NCI-H226 (cell line): ENCODE measurements around the gene RPL11.
A peak's percentile ranks its signal among the peaks of the same experiment; 100 is the strongest.
"Not testable (repeated sequence)": the region's sequence is repeated elsewhere in the genome, so short reads cannot be mapped to it uniquely, and the experiment has no call there.

Experiments
- DNase-seq: peaks from one replicate; pipeline ENCODE4 v3.0.0-alpha.2; 2015

RPL11 gene

GRCh38 chr1:23691499-23692307 is at the start of gene RPL11:
Gene RPL11, plus strand, starts transcription at chr1:23691806. Its CDS starts 18 bp downstream, at chr1:23691824.
- peak; percentile 85 for DNase-seq

- DNase-seq: no peak
These were observed 47.7 kb upstream of the RPL11 start for GRCh38 chr1:23643736-23644554.

GRCh38 chr1:23644555-23644866 is 47.1 kb upstream of the RPL11 start:
- no peak for DNase-seq

- no peak for DNase-seq
These were observed 46.3 kb upstream of the RPL11 start for GRCh38 chr1:23645338-23645737.

- peak; percentile 26 for DNase-seq
These were observed 45.5 kb upstream of the RPL11 start for GRCh38 chr1:23646091-23646490.

- DNase-seq: no peak
These were observed 45.1 kb upstream of the RPL11 start for GRCh38 chr1:23646541-23646940.

- DNase-seq: no peak
These were observed 43.0 kb upstream of the RPL11 start for GRCh38 chr1:23648576-23648975.

GRCh38 chr1:23649157-23649556 is 42.4 kb upstream of the RPL11 start:
- DNase-seq: not testable (repeated sequence)

- DNase-seq: no peak
These were observed 41.1 kb upstream of the RPL11 start for GRCh38 chr1:23650344-23650990.

- DNase-seq: no peak
These were observed 40.4 kb upstream of the RPL11 start for GRCh38 chr1:23651069-23651808.

GRCh38 chr1:23657659-23658275 is 33.8 kb upstream of the RPL11 start:
- peak; percentile 19 for DNase-seq

GRCh38 chr1:23660671-23661070 is 30.9 kb upstream of the RPL11 start:
- DNase-seq: no peak

GRCh38 chr1:23661887-23662286 is 29.7 kb upstream of the RPL11 start:
- DNase-seq: no peak

GRCh38 chr1:23664837-23665795 is 26.5 kb upstream of the RPL11 start:
- no peak for DNase-seq

- no peak for DNase-seq
These were observed 24.2 kb upstream of the RPL11 start for GRCh38 chr1:23667411-23667810.

GRCh38 chr1:23670709-23671108 is 20.9 kb upstream of the RPL11 start:
- DNase-seq: no peak

GRCh38 chr1:23673086-23673813 is 18.4 kb upstream of the RPL11 start:
- DNase-seq: peak; percentile 72

GRCh38 chr1:23679815-23680214 is 11.8 kb upstream of the RPL11 start:
- no peak for DNase-seq

- no peak for DNase-seq
These were observed 8.7 kb upstream of the RPL11 start for GRCh38 chr1:23682946-23683345.

- no peak for DNase-seq
These were observed 7.2 kb upstream of the RPL11 start for GRCh38 chr1:23684415-23684814.

GRCh38 chr1:23685197-23685596 is 6.4 kb upstream of the RPL11 start:
- DNase-seq: not testable (repeated sequence)
